ENCODE measurements around the gene OSBPL6. TPM values are rescaled to one million over a fixed set of nuclear protein-coding genes. Genes with fewer than 3 reads are reported as not detected.

Gene OSBPL6
- total RNA-seq, 1 donor from 2014 or later, result 5.3 TPM

DNA sequence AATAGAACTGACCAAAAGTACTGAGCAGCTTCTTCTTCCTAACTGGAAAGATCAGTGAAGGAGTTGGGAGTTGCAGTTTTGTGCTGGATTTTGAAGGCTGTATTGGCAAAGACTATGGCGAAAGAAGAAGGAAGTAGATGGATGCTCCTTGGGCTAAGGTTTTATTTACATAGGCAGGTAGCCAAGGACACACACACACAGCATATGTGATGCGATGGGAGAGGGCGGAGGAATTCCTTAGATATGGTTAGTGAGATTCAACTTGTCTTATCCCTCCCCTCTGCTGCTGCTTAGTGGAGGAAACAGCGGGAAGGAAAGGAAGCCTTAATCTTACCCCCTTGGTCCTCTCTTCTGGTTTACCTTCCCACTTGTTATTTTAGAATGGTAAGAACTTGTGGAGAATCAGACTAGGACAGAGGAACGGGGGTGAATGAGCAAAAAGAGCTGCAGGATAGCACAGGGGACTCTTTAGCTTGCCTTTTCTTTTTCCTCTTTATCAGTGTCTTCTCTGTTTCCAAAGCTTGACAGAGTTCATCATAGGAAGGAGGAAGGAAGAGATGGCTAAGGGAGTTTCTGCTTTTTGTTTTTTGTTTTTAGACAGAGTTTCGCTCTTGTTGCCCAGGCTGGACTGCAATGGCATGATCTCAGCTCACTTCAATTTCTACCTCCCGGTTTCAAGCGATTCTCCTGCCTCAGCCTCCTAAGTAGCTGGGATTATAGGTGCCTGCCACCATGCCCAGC lies 87.9 kb downstream of the OSBPL6 start:
- TF ChIP-seq, protein P1, sequence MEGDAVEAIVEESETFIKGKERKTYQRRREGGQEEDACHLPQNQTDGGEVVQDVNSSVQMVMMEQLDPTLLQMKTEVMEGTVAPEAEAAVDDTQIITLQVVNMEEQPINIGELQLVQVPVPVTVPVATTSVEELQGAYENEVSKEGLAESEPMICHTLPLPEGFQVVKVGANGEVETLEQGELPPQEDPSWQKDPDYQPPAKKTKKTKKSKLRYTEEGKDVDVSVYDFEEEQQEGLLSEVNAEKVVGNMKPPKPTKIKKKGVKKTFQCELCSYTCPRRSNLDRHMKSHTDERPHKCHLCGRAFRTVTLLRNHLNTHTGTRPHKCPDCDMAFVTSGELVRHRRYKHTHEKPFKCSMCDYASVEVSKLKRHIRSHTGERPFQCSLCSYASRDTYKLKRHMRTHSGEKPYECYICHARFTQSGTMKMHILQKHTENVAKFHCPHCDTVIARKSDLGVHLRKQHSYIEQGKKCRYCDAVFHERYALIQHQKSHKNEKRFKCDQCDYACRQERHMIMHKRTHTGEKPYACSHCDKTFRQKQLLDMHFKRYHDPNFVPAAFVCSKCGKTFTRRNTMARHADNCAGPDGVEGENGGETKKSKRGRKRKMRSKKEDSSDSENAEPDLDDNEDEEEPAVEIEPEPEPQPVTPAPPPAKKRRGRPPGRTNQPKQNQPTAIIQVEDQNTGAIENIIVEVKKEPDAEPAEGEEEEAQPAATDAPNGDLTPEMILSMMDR (IDR thresholded peaks at IDR 0.05; ENCODE audit: insufficient read depth, low read length, severe bottlenecking), result no peak
- FAIRE-seq (peak; percentile 85), DNase-seq (ENCODE audit: low read depth) (peak; percentile 88)
- Histone ChIP-seq H3K4me3 (ENCODE audit: low read depth, low read length) (no peak overlapping the region), H3K27me3 (ENCODE audit: control insufficient read depth, insufficient read depth, low read length) (no peaks in the 10 kb centered on the region), H3K36me3 (ENCODE audit: control insufficient read depth, insufficient read depth, low read length) (no peaks in the 10 kb centered on the region)

DNA sequence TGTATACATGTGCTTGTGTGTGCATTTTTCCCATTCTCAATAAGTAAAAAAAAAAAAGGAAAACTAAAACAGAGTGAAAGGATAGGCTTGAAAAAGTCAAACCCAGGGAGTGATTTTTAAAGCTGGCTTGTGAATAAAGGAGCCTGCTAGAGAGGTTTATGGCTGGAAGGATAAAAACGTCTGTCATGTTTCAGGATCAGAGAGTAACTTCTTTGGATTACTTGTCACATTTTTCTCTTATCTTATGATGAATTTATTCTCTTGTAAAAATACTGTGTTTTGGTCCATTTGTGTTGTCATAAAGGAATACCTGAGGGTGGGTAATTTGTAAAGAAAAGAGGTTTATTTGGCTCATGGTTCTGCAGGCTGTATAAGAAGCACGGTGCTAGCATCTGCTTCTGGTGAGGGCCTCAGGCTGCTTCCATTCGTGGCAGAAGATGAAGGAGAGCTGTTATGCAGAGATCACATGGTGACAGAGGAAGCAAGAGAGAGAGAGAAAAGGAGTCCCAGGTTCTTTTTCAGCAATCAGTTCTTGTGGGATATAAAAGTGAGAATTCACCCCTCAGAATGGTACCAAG lies 89.1 kb downstream of the OSBPL6 start:
- Histone ChIP-seq H3K27me3 (ENCODE audit: control insufficient read depth, insufficient read depth, low read length) (no peaks in the 10 kb centered on the region), H3K36me3 (ENCODE audit: control insufficient read depth, insufficient read depth, low read length) (peaks cover 1% of the 10 kb centered on the region), H3K4me3 (ENCODE audit: low read depth, low read length) (no peak overlapping the region)
- TF ChIP-seq, protein P1 (IDR thresholded peaks at IDR 0.05; ENCODE audit: insufficient read depth, low read length, severe bottlenecking), result no peak
- DNase-seq (ENCODE audit: low read depth) (no peak), FAIRE-seq (no peak)

DNA sequence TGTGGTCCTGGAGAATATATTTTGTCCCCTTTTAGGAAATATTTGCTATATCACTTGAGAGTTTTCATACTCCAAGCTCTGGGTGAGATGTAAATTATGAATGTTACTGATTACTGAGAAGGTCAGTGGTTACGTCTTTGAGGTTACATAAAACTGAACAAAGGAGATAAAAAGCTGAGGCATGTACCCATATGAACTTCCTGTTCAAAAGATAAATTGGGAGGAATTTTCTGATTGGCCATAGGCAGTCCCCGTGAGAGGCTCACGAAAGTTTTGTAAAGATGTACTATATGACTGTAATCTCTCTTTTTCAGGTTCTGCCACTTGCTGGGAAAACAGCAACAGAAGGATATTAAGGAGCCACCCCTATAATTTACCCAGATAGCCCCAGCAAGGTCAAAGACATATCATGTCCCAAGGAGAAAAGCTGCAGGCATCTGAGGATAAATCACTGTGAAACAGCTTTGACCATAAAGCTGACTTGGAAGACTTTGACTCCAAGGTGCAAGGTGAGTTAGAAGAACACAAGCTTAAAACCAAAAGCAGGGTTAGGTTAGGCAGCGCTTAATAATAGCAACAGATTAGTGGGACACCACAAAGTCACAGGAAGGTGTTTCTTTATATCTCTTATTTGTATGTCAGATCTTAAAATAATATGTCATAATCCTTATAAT lies 90.4 kb downstream of the OSBPL6 start:
- H3K4me3 ChIP-seq (ENCODE audit: low read depth, low read length), result no peak overlapping the region
- no peaks in the 10 kb centered on the region for H3K27me3 ChIP-seq (ENCODE audit: control insufficient read depth, insufficient read depth, low read length)
- peaks cover 1% of the 10 kb centered on the region for H3K36me3 ChIP-seq (ENCODE audit: control insufficient read depth, insufficient read depth, low read length)
- TF ChIP-seq, protein P1 (IDR thresholded peaks at IDR 0.05; ENCODE audit: insufficient read depth, low read length, severe bottlenecking), result no peak
- DNase-seq (ENCODE audit: low read depth) (no peak), FAIRE-seq (no peak)

DNA sequence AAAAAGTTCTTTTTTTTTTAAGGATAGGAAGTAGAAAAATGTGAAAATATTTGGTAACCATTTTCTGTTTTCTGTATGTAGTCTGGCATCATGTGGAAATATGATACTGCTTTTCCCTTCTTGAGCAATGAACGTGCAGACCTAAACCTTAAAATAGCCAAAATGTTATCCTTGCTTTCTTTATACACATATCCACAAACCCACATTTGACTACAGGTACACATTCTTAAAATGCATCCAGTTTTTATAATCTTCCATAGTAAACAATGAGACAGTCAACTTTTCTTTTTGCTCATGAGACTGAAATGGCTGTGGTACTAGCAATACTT lies 90.9 kb downstream of the OSBPL6 start:
- FAIRE-seq, result no peak
- Histone ChIP-seq H3K4me3 (ENCODE audit: low read depth, low read length) (no peak overlapping the region), H3K36me3 (ENCODE audit: control insufficient read depth, insufficient read depth, low read length) (peaks cover 1% of the 10 kb centered on the region), H3K27me3 (ENCODE audit: control insufficient read depth, insufficient read depth, low read length) (no peaks in the 10 kb centered on the region)
- DNase-seq (ENCODE audit: low read depth), result no peak
- TF ChIP-seq, protein P1 (IDR thresholded peaks at IDR 0.05; ENCODE audit: insufficient read depth, low read length, severe bottlenecking), result no peak

DNA sequence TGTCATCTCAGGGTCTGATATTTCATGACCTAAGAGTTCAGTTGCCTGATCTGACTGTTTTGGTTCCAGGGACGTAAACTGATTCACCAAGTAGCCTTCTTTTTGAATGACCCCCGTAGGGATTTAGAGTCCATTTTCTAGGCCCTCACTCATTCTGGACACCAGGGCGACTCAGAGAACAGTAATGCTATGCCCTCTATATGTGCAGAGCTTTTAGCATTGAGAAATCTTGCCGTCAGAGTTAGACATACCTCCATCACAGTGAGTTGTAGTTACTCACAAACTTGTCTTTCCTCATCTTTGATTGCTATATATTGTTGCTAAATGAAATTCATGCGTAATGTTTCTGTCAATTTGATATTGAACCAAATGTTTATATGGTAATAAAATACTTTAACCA lies 92.3 kb downstream of the OSBPL6 start:
- TF ChIP-seq, protein P1 (IDR thresholded peaks at IDR 0.05; ENCODE audit: insufficient read depth, low read length, severe bottlenecking), result no peak
- DNase-seq (ENCODE audit: low read depth) (no peak), FAIRE-seq (no peak)
- H3K27me3 ChIP-seq (ENCODE audit: control insufficient read depth, insufficient read depth, low read length), result no peaks in the 10 kb centered on the region
- H3K36me3 ChIP-seq (ENCODE audit: control insufficient read depth, insufficient read depth, low read length), result peaks cover 1% of the 10 kb centered on the region
- no peak overlapping the region for H3K4me3 ChIP-seq (ENCODE audit: low read depth, low read length)
